ENCODE data around the gene POLR3K.
"Not testable (repeated sequence)": the region's sequence is repeated elsewhere in the genome, so short reads cannot be mapped to it uniquely, and the experiment has no call there.

Gene POLR3K

DNA sequence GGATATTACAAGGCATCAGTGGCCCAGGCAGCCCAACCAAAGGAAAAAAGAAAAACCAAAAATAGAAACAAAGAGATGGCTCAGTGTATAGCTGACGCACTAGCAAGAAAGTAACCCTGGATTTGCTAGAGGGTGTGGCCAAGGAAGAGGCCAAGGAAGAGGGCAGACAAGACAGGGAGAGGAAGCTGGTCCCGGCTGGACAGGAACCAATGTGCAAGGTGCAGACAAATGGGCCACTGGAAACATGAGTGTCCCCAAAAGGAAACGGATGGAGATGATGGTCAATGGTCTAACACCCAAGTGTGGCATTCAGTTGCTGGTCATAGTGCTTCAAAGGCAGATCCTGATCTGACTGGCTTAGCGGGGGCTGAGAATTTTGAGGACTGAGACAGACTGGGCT is 10.7 kb downstream of the POLR3K start:
- H3K4me1 ChIP-seq (ENCODE audit: control insufficient read depth, insufficient read depth, low read length) = no peaks in the 10 kb centered on the region
- no peak overlapping the region for H3K27ac ChIP-seq (ENCODE audit: low read depth, low read length)
- no peak overlapping the region for H3K9ac ChIP-seq (ENCODE audit: low read length)
- H3K4me3 ChIP-seq (ENCODE audit: low read length) = no peak overlapping the region
- no peaks in the 10 kb centered on the region for H3K27me3 ChIP-seq (ENCODE audit: control insufficient read depth, insufficient read depth, low read length)
- H3K36me3 ChIP-seq (ENCODE audit: control insufficient read depth, insufficient read depth, low read length) = peaks cover 5% of the 10 kb centered on the region

DNA sequence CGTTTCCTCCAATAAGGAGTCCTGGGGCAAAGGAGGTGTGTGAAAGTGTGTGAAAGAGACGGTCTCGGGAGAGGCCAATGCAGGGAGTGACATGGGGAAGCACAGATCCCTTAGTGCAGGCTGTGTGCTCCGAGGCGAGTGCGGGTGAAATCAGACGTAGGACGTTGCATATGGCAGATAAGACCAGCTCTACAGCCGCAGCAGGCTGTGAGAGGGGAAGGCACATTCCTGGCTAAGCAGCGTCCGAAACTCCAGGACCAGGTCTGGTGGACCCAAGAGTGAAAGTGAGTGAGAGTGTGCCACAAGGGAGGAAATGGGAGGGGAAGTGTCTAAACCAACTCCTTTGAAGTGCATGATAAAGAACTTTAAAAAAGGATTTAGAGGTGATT is 11.3 kb downstream of the POLR3K start:
- Histone ChIP-seq H3K9ac (ENCODE audit: low read length) (no peak overlapping the region), H3K4me3 (ENCODE audit: low read length) (no peak overlapping the region), H3K27ac (ENCODE audit: low read depth, low read length) (no peak overlapping the region), H3K4me1 (ENCODE audit: control insufficient read depth, insufficient read depth, low read length) (no peaks in the 10 kb centered on the region), H3K27me3 (ENCODE audit: control insufficient read depth, insufficient read depth, low read length) (no peaks in the 10 kb centered on the region), H3K36me3 (ENCODE audit: control insufficient read depth, insufficient read depth, low read length) (peaks cover 3% of the 10 kb centered on the region)

DNA sequence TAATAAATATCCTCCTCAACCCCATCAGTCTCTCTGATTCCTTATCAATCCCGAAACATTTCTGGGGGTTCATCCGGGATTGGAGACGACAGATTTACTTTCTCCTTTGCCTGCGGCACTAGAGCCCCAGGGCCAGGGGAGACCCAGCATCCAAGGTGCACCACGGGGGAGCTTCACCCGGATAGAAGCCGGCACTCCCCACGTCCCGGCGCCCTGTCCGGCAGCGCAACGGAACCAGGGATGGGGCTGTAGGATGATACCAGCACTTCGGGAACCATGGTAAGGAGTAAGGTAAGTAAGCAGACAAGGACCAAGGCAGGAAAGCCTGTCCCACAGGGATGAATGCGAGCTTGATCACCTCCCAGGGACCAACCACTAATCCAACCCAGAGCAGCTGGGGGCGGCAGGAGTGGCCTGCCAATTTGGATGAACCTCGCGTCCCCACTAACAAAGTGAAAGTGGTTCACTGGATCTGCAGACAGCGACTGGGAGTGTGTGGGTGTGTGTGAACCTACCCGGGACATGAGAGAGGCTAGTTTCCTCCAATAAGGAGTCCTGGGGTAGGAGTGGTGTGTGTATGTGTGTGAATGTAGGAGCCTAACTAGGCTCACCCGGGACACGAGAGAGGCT is 11.9 kb downstream of the POLR3K start:
- Histone ChIP-seq H3K27me3 (ENCODE audit: control insufficient read depth, insufficient read depth, low read length) (no peaks in the 10 kb centered on the region), H3K9ac (ENCODE audit: low read length) (no peak overlapping the region), H3K4me1 (ENCODE audit: control insufficient read depth, insufficient read depth, low read length) (no peaks in the 10 kb centered on the region), H3K36me3 (ENCODE audit: control insufficient read depth, insufficient read depth, low read length) (peaks cover 3% of the 10 kb centered on the region), H3K4me3 (ENCODE audit: low read length) (no peak overlapping the region), H3K27ac (ENCODE audit: low read depth, low read length) (no peak overlapping the region)

DNA sequence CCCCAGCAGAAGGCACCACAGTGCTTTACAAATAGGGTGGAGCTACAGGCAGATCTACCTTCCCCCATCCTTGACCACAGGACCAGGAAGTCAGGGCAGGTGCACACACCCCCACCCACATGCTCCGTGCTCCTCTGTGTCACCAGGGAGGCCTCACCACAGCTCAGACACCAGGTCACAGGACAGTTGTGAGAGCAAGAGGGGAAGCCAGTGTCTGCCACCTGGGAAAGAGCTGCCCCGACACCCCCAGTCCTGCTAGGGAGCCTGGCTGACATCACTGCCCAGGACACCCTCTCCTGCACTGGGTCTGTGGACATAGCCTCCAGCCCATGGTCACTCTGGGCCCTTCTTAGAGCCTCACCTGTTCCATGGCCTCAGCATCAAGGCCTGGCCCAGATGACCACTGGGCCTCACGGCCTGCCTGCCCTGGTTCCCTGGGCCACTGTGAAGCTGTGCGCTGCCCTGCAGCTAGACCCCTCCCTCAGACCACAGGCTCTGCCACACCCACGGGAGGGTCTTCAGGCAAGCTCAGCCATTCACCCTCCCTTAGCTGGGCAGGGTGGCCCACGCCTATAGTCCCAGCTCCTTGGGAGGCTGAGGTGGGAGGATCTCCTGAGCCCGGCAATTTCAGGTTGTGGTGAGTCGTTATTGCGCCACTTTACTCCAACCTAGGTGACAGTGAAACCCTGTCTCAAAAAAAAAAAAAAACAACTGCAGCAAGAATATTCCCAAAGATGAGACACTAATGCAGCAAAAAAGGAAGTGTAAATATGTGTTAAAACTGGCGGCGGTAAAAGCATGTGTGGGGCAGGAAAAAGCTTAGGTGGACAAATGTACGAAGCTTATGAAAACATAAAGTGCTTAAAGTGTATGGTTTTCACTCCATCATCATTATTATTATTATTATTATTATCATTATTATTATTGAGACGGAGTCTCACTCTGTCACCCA is 14.2 kb downstream of the POLR3K start:
- no peak overlapping the region for H3K9ac ChIP-seq (ENCODE audit: low read length)
- no peaks in the 10 kb centered on the region for H3K4me1 ChIP-seq (ENCODE audit: control insufficient read depth, insufficient read depth, low read length)
- H3K27ac ChIP-seq (ENCODE audit: low read depth, low read length) = no peak overlapping the region
- H3K36me3 ChIP-seq (ENCODE audit: control insufficient read depth, insufficient read depth, low read length) = no peaks in the 10 kb centered on the region
- H3K4me3 ChIP-seq (ENCODE audit: low read length) = no peak overlapping the region
- no peaks in the 10 kb centered on the region for H3K27me3 ChIP-seq (ENCODE audit: control insufficient read depth, insufficient read depth, low read length)

DNA sequence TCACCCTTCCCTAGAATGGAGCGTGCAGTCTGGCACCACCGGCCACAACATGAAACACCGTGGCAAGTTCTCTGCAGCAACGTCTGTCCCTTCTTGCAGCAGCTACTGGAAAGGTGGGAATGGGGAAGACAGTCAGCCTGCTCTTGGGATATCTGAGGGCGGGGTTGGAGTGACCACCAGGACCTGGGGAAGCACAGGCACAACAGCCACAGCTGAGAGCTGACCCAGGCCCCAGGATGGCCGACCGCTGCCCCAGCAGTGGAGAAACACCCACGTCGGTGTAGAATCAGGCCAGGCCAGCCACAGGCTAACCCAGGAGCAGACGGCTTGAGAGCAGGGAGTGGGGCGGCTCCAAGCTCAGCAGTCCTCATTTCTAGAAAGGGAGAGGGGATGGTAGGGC is 15.2 kb downstream of the POLR3K start:
- H3K36me3 ChIP-seq (ENCODE audit: control insufficient read depth, insufficient read depth, low read length); H3K4me1 ChIP-seq (ENCODE audit: control insufficient read depth, insufficient read depth, low read length); H3K9ac ChIP-seq (ENCODE audit: low read length); H3K27me3 ChIP-seq (ENCODE audit: control insufficient read depth, insufficient read depth, low read length); H3K27ac ChIP-seq (ENCODE audit: low read depth, low read length); H3K4me3 ChIP-seq (ENCODE audit: low read length): not testable (repeated sequence)

DNA sequence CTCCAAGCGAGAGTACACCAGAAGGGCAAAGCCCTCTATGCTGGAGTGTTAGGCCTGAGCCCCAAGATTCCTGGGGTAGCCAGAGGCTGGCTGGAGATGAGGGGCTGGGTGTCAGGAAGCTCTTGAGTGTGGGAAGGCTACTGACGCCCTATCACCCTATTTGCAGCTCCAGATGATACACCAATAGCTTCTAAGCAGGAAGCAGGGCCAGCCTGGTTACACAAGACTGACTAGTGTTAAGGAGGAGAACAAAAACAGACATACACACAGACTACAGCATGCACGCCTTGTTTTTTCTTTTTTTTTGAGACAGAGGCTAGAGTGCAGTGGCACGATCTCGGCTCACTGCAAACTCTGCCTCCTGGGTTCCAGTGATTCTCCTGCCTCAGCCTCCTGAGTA is 15.9 kb downstream of the POLR3K start:
- Histone ChIP-seq H3K9ac (ENCODE audit: low read length) (no peak overlapping the region), H3K27ac (ENCODE audit: low read depth, low read length) (no peak overlapping the region), H3K36me3 (ENCODE audit: control insufficient read depth, insufficient read depth, low read length) (no peaks in the 10 kb centered on the region), H3K4me1 (ENCODE audit: control insufficient read depth, insufficient read depth, low read length) (no peaks in the 10 kb centered on the region), H3K27me3 (ENCODE audit: control insufficient read depth, insufficient read depth, low read length) (no peaks in the 10 kb centered on the region), H3K4me3 (ENCODE audit: low read length) (no peak overlapping the region)

DNA sequence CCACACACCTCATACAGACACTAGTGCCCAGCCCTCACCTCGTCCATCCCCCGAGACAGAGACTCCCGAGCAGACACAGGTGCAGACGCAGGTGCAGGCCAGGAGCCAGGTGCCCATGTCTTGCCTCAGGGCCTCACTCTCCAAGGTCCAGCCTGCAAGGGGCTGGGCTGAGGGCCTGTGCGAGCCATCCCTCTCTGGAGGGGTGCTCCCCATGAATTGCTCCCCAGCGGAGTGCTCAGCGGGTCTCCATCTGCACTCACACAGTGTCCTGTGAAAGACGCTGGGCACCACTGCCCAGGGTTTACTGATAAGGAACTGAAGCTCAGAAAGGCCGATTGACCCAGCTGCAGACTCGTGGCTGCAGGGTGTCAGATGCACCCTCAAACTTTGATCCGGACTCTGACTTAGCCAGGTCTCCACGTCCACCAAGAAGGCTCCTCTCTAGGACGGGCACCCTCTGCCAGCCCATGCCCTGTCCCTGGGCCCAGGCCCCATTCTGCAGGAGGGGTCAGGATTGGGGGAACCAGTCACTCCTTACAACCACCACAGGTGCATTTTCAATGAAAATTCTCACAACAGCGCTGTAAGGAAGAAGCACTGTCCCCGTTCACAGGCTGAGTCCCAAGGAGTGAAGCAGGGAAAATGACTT is 16.9 kb downstream of the POLR3K start:
- no peaks in the 10 kb centered on the region for H3K4me1 ChIP-seq (ENCODE audit: control insufficient read depth, insufficient read depth, low read length)
- H3K27ac ChIP-seq (ENCODE audit: low read depth, low read length) = no peak overlapping the region
- no peak overlapping the region for H3K9ac ChIP-seq (ENCODE audit: low read length)
- H3K36me3 ChIP-seq (ENCODE audit: control insufficient read depth, insufficient read depth, low read length) = no peaks in the 10 kb centered on the region
- H3K4me3 ChIP-seq (ENCODE audit: low read length) = no peak overlapping the region
- H3K27me3 ChIP-seq (ENCODE audit: control insufficient read depth, insufficient read depth, low read length) = no peaks in the 10 kb centered on the region

DNA sequence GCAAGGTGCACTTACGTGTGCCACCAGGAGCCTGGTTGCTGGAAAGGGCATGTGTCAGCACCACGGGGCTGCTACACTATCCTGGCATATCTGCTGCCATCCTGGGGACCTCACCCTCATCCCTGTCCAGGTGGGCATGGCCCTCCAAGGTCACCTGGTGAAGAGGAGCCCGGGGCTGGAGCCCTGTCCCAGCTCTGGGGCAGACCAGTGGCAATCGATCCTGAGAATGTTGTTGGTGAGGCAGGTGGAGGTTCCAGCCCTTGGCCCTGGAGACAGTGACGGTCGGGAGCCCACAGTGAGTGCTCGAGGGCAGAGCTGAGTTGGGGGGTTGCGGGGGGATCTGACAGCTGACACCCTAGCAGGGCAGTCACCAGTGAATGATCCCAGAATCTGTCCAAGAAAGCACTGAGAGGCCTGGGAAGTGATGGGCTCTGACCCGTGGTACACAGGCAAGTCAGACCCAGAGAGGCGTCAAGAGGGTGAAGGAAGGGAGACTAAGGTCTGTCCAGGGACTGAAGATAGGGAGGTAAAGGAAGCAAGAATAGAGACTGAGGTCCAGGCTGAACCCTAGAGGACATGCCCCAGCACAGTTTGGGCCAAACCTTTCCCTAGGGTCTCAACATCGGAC is 17.6 kb downstream of the POLR3K start:
- Histone ChIP-seq H3K9ac (ENCODE audit: low read length) (no peak overlapping the region), H3K27ac (ENCODE audit: low read depth, low read length) (no peak overlapping the region), H3K36me3 (ENCODE audit: control insufficient read depth, insufficient read depth, low read length) (no peaks in the 10 kb centered on the region), H3K4me1 (ENCODE audit: control insufficient read depth, insufficient read depth, low read length) (no peaks in the 10 kb centered on the region), H3K27me3 (ENCODE audit: control insufficient read depth, insufficient read depth, low read length) (no peaks in the 10 kb centered on the region), H3K4me3 (ENCODE audit: low read length) (no peak overlapping the region)

DNA sequence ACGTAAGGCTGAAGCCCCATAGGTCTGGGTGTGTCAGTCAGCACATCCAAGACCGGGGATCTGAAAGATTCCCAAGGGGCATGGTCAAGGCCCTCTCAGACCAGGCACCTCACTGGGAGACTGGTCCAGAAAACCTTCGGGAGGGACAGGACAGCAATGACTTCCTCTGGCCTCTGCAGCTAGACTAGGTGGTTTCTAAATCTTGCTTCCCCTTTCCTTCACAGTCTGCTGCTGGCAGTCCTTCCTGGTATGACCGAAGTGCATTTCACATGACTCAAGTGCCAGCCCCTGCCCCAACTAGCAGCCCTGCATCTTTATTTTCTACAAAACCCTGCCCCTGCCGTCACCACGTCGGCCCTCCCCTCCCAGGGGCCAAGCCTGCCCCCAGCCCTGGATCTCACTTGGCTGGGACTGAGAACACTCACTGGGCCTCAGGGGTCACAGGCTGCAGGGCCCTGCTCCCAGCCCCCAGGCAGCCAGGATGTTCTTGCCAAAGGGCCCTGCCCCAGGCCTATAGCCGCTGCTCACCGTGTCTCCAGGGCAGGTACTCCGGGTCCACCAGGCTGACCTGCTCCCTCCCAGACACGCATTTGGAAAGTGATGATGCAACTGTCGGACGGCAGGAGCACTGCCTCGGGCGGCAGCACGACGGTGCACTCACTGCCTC is 18.3 kb downstream of the POLR3K start:
- H3K4me3 ChIP-seq (ENCODE audit: low read length) = no peak overlapping the region
- no peak overlapping the region for H3K27ac ChIP-seq (ENCODE audit: low read depth, low read length)
- no peaks in the 10 kb centered on the region for H3K27me3 ChIP-seq (ENCODE audit: control insufficient read depth, insufficient read depth, low read length)
- no peaks in the 10 kb centered on the region for H3K4me1 ChIP-seq (ENCODE audit: control insufficient read depth, insufficient read depth, low read length)
- no peak overlapping the region for H3K9ac ChIP-seq (ENCODE audit: low read length)
- H3K36me3 ChIP-seq (ENCODE audit: control insufficient read depth, insufficient read depth, low read length) = no peaks in the 10 kb centered on the region

DNA sequence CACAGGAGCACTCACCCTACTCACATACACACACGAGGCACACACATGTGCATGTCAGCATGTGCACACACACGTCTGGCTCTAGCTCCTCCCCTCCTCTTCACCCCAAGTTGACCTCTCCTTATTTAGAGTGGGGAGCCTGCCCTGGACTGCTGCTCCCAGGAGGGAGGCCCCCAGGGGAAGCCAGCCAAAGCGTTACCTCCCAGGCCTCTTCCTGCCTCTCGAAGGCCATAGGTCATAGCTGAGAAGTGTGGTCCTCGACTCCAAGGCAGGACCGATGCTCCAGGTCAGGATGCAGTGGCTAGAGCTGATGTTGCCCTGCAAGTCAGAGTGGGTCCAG is 18.8 kb downstream of the POLR3K start:
- H3K4me1 ChIP-seq (ENCODE audit: control insufficient read depth, insufficient read depth, low read length) = no peaks in the 10 kb centered on the region
- no peak overlapping the region for H3K4me3 ChIP-seq (ENCODE audit: low read length)
- no peaks in the 10 kb centered on the region for H3K36me3 ChIP-seq (ENCODE audit: control insufficient read depth, insufficient read depth, low read length)
- no peak overlapping the region for H3K27ac ChIP-seq (ENCODE audit: low read depth, low read length)
- H3K9ac ChIP-seq (ENCODE audit: low read length) = no peak overlapping the region
- no peaks in the 10 kb centered on the region for H3K27me3 ChIP-seq (ENCODE audit: control insufficient read depth, insufficient read depth, low read length)

DNA sequence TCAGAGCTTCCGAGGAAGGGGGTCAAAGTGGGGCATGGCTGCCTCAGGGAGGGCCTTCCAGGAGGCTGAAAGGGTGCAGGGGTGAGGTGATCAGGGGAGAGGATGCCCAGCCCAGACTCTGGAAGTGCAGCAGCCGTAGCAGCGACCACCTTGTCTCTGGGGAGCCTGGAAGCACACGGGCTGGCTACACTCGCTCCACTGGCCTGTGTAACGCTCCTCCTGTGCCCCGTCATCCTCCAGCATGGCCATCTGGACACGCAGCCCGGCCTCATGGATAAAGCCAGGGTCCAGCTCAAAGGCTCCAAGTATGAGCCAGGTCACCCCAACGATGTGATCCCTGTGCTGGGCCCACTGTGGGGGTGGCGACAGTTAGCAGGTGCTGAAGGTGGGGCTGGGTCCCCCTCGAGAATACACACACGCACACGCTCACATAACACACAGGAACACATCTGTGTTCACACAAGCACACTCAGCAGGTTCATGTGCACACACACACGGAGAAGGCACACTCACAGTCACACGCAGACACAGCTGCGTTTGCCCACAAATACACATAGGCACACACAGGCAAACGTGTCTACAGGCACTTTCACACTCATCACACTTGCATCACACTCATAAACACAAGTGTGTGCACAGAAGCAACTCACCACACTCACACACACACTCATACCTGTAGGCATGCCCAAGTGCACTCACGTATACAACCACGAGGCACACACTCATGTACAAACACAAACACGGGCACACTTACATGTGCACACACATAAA is 19.3 kb downstream of the POLR3K start:
- no peaks in the 10 kb centered on the region for H3K36me3 ChIP-seq (ENCODE audit: control insufficient read depth, insufficient read depth, low read length)
- H3K4me1 ChIP-seq (ENCODE audit: control insufficient read depth, insufficient read depth, low read length) = no peaks in the 10 kb centered on the region
- H3K9ac ChIP-seq (ENCODE audit: low read length) = no peak overlapping the region
- H3K27me3 ChIP-seq (ENCODE audit: control insufficient read depth, insufficient read depth, low read length) = no peaks in the 10 kb centered on the region
- H3K4me3 ChIP-seq (ENCODE audit: low read length) = no peak overlapping the region
- H3K27ac ChIP-seq (ENCODE audit: low read depth, low read length) = no peak overlapping the region
